Right lobe of liver (tissue), 4 donors: ENCODE measurements around the gene COL4A3.

Experiments used
- CTCF ChIP-seq, 4 donors: fragments of 200-600 bp in 3 of 4; fragments of 450-650 bp in 1 of 4; IDR thresholded peaks; one replicate each; pipeline versions ENCODE4 v1.5.1 to v1.8.0; 2016 to 2022; ENCODE audit warnings: antibody characterized with exemption in 4 of 4, mild to moderate bottlenecking in 2 of 4
- POLR2A ChIP-seq: fragments of 450-650 bp; IDR thresholded peaks from one replicate; pipeline ENCODE4 v1.6.1; 2017; ENCODE audit warnings: antibody characterized with exemption, mild to moderate bottlenecking
- donor health status: DM: no; HTN: no; CAD: no.
- donor health status: DM: no; HTN: no; CAD: no.
- donor health status: DM: no; HTN: yes; CAD: no.

- TF ChIP-seq CTCF (IDR thresholded peaks at IDR 0.05) (no peak), POLR2A (no peak)
Measured at GRCh38 chr2:227347117-227347516, 182.7 kb downstream of the COL4A3 start.
